ENCODE results near the gene TMPRSS15.

Gene TMPRSS15

DNA sequence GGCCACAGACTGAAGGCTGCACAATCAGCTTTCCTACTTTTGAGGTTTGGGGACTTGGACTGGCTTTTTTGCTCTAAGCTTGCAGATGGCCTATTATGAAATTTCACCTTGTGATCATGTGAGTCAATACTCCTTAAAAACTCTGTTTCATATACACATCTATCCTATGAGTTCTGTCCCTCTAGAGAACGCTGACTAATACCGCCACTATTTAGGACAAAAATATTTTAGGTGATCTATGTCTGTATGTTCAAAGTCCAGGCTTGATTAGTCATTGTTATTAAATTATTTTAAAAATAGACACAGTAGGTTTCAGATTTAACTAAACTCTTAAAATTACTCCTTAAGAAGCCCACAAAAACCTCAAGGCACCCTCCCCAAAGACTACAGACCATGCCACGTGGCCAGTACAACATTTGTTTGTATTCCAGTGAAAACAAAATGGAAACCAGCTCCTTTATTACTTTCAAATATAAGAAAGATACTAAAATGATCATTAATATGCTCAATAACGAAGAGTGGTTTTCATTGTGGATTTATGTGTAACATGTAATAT is 63.1 kb downstream of the TMPRSS15 start:
- DNase-seq, result no peak

DNA sequence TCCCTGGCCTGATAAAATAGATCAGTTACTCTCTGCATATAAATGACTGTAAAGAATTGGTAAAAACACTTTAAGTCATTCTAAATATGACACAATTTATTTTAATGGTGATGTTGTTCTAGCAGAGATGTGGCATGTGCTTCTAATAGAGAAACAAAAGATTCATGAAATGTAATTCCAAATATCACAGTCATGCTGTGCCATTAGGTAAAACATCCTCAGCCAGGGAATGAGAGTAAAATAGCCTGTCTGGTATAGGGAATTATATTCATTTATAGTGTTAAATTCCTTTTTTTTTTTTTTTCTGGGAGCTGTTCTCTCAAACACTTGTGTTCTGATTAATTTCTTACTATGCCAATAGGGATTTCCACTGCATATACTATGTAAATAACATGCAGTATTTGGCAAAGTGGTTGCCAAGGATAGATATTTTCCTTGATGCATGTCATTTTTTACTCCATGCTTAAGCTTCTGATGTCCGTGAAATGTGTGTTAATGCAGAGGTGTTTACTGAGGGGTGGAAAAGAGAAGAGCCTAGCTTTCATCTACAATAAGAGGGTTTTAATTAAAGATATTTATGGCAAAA is 67.8 kb downstream of the TMPRSS15 start:
- no peak for DNase-seq

DNA sequence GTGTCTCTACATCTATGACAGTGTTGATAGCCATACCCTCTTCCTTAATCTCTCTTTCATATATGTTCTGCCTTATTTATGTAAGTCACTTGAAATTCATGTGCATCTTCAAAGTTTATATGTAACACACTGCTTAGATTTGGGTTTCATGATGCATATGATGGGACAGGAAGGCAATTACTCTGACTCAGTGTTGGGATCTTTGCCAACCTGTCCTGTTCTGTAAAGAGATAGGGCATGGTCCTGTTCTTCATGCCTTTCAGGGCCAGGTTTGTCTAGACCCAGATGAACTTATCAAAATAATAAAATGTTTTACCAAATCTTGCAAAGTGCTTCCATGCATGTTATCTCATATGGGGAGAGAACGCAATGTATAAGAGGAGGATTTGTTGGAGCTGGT is 69.5 kb downstream of the TMPRSS15 start:
- DNase-seq, result no peak

DNA sequence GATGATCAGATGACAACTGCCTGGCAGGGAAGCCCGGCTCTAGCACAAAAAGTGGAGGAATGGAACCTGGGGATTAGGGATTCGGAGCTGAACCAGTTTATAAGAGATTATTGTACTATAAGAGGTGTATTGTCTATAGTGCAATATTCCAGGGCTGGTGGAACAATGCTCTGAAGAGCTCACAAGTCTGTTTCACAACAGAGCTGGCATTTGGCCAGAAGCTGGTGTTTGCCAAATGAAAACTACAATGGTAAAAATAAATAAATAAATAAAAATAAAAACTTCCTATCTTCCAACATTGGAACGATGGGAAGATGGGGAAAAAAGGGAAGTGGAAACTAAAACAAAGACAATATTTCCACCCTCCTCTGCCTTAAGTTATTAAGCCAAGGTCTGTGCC is 85.4 kb downstream of the TMPRSS15 start:
- no peak for DNase-seq

DNA sequence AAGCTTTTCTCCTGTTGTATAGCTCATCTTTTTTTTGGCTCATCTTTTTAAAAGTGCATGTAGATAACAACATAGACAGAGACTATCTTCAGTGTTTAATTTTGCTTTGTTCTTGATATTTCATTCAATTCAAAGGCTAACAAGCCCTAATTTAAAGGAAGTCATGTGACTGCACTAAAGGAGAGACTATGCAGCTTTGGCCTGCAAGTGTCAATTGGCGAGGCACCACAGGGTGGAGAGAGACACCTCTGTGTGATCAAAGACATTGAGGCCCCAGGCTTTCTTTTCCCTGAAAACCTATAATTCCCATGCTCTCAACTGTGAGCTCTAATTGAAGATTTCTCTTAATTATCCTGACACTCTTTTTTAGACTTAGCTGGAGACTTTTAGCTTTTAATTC is 105.4 kb downstream of the TMPRSS15 start:
- no peak for DNase-seq

DNA sequence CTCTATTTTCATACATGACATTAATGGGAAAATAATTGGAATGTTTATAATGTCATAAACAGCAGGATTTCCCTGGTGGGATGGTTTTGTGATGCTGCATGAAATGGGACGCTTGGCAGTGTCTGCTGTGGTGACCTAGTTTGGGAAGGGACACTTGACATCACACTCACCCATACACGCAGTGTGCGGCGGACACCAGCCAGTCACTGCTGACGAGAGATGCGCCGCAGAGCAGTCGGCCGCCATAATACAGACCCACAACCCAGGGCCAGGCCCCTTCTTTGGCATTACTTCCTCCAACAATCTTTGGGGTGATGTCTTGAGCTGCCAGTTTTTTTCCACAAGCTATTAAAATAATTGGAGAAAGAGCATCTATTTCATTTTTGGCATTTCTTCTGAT is 109.5 kb downstream of the TMPRSS15 start:
- no peak for DNase-seq

DNA sequence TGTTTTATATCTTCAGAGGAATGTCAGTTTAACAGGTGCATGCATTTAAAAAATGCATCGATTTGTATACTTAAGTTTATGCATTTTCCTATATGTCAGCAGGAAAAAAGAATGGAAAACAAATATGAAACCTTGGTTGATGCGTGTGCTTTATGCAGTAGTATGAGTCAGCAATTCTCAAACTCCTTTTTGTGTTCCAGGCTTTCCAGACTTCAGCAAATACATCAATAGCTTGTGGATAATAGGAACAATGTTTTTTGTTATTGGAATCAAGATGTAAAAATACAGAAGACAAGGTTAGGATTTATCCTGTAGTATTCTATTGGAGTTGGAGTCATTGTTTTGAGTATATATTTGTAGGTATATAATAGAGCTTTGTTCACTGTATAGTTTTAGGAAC is 113.7 kb downstream of the TMPRSS15 start:
- no peak for DNase-seq

DNA sequence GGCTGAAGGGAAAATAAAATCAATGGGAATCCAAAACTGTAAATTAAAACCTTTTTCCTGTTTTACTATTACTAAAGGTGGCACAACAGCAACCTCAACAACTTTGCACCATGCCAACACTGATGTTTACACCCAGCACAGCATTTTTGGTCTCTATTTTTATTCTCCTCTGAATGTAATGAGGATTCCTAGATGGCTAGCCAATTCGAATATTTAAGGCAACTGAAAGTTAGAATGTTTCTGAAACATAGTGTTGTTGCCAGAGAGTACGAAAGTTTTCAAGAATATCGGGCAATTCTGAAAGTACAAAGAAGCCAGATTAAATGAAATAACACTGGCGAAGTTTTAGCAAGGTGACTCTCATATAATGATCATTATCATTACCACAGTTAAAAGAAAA is 118.2 kb downstream of the TMPRSS15 start:
- DNase-seq, result no peak

DNA sequence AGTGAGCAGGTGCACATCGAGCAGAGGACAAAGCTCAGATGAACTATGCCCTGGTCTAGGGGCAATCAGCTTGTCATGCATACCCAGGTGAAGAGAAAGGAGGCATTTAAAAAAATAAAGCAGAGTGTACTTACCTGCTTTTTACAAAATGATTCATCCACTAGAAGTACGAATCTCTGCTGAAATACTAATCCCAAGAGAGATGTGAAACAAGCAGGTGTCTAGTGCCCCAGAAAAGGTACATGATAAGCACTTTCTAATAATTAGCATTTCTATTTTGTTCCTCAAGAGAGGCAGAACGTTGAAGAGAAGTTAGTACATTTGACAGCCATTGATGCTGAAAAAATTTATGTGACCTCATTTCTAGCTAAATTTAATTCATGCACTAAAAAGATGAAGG is 127.8 kb downstream of the TMPRSS15 start:
- DNase-seq, result no peak

DNA sequence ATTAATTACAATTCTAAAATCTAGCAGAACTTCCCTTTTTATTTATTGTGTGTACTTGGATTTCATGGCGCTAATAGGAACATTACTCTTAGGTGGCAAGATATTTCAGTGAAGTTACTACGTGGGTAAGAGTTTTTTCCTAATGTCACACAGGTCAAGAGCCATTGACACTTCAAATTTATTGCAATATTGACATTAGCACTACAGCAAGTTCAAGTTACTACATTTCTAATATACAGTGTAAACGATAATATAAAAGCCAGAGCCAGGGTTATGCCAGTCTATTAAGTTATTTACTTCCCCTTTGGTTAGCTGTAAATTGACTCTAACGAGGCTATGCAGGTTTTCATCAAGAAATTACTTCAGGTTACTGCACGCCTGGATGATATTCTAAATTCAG is 129.2 kb downstream of the TMPRSS15 start:
- DNase-seq, result no peak

DNA sequence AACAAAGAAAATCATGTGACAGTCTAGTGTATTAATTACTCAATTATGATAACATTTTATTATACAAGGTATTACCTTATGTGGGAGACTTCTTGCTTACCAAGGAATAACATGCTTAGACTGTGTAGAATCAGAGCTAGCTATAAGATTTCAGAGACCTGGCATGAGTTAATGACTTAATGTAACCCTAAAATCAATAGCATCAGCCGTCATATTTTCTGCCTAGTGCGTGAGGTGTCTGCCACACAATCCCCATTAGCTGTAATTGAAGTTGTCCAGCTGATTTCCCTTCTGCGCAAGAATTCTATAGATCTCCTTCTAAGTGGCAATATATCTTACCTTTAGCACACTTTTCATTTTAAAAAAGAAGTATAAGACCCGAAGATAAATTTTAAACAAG is 130.2 kb downstream of the TMPRSS15 start:
- DNase-seq, result no peak

DNA sequence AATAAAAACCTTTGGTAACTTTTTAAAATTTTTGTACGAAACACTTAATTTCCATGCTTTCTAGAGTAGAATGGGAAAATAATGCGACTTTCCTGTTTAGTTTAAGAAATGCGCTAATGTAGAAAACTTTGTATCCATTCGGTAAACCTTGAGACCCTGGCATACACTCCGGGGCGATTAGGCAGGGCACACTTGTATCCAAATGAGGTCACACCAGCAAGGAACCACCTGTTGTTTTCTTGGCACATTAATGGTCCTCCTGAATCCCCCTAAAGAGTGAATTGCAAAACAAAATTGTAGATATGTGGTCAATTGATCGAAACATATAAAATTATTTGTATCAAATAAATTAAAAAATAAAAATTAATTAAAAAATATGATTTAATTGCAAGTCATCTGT is 133.7 kb downstream of the TMPRSS15 start:
- DNase-seq, result no peak

DNA sequence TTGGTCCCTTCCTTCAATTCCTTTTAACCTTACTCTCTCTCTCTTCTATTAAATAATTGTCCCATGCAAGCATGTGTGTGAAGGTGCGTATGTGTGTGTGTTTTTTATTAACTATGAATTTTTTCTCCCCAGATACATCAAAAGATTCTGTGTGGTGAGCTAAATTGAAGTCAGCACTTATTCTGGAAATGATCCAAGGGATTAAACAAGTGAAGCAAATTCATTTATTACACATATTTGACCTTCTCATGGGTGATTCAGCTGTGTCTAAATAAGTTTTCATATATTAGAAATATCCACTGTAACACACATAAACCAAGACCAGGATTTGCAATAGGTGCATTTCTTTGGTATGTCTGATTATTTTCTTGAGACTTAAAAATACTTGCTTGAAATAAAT is 134.7 kb downstream of the TMPRSS15 start:
- no peak for DNase-seq

DNA sequence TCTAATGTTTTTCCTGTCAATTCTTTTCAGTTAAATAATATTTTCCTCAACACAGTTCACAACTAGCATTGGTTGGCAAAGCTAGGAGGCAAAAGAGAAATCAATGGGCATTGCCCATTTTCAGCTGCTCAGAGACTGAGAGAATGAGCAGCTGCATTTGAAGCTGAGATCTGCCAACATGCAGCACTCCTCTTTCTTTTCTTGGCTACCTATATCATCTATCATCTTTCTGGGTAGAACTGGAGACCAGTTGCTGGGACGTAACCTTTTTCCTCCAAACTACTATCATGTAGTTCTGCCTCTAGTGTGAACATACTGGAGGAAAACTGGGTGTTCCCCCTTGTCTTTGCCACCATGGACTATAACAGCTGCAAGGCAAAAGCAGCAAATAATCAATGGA is 136.1 kb downstream of the TMPRSS15 start:
- no peak for DNase-seq

DNA sequence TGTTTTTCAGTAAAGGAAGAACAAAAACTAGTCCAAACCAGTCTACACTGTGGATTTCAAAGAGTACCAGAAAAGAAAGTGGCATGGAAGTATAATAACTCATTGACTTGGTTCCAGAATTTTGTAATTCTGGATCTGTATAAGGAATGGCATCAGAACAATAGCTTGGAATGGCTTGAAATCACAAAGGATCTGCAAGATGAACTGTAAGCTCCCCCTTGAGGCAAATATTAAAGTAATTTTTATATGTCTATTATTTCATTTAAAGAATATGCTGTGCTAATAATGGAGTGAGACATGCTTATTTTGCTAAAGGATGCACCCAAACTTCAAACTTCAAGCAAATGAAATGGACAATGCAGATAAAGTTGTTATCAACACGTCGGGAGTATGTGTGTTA is 137.6 kb downstream of the TMPRSS15 start:
- no peak for DNase-seq

DNA sequence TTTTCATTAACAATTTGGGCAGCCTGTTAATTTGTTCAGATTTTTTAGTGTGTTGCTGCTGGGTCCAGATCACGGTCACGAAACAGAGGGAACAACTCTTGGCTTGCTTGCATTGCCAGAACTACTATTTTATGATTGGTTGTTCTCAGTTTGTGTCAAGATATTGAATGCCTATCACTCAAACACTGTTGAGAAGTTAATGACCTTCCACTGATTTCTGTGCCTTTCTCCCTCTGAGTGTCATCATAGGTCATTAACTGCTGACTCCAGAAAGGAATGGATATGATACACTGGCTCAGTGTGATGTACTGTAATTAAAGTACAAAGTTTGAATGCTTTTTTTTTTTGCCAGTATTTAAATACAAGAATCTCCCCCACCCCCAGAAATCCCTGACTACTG is 149.8 kb downstream of the TMPRSS15 start:
- no peak for DNase-seq

DNA sequence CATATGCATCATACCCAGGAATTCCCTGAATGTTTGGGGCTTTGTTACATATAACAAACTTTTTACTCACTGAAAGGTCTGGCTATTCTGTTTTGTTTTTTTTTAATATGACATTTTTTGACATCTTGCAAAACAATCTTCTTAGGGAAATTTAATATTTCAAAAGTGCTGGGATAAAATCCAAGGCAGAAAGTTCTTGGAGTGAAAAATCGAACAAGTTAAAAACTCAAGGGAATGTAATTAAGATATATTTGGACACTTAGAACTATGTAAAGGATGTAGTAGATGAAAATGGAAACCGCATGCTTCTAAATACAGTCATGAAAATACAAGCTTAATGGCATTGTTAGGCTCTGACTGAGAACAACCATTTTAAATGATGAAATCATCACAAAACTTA is 150.4 kb downstream of the TMPRSS15 start:
- DNase-seq, result no peak

DNA sequence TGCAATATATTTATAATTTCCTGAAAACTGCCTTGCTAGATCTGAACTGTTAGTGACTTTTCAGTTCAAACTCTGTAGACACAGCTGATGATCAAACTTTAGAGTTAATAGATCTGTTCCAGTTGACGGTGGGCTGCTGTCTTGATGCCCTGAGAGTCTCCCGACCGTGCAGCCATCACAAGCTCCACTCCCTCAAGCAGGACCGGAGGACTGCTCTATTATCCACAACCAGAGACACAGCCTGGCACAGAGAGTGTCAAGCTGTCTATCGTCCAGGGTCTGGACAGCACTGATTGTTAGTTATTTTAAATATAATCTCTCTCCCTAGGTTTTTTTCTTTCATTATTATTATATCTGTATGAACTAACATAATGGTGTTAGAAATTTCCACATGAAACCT is 150.9 kb downstream of the TMPRSS15 start:
- DNase-seq, result no peak

DNA sequence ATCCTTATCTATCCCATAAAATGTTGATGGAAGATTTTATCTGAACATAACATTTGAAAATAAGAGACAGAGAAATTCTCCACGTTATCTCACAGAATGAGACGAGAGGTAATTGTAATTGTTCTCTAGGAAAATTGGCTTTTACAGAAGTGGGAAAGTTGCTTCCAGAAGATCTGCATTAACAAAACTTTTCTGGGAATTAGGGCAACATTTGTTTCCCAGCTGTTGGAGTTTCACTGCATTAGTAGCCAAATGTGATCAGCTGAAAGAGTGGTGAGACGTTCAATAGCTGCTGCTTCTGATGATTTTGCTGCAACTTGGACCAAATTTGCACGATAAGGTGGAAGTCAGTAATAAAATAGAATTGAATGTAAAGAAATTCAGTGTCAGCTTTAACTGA is 151.3 kb downstream of the TMPRSS15 start:
- no peak for DNase-seq

DNA sequence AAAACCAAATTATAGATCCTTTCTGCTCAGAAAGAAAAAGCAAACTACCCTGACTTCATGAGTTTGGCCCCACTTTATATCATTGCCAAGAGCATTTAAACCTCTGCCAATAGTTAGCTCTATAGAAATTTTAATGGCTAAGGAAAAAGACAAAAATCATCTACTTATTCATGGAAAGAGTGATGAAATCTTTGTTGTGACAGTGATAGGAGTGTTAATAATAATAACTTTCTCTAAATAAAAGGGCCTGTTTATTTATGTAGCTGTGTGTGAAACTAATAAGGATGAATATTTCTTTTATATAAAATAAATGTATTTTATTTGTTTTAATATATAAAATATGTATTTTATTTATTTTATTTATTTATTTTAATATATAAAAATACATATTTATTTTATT is 152.5 kb downstream of the TMPRSS15 start:
- no peak for DNase-seq

DNA sequence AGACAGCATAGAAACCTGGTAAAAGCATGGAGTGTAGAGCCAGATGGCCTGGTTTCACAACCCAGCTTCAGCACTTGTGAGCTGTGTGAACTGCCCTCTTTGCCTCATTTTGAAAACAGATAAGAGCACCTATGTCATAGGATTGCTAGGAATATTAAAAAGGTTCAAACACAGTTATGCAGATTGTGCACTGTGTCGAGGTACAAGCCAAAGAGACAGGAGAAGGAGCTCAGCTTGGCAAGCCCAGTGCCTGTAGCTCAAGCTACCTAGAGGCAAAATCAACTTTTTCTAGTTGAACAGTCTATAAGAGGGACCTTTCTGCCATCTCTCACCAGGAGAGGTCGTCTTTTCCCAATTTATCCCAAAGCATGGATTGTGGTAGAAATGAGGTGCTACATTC is 153.9 kb downstream of the TMPRSS15 start:
- no peak for DNase-seq

DNA sequence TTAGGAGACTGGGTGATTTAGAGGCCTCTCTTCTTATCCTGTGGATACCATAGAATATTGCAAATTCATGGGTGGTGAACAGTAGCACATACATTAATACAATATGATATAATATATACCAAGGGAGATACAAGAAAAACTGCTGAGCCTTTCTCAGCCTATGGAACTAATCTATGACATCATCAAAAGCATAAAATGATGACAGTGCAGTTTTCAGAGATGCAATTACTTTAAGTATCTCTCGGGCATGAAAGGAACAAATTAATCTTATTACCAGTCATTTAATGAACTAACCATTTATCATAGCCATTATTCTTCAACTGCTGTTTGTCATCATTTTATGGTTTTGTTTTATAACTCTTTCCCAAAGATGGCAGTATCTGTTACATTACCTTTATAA is 155.4 kb downstream of the TMPRSS15 start:
- DNase-seq, result no peak

DNA sequence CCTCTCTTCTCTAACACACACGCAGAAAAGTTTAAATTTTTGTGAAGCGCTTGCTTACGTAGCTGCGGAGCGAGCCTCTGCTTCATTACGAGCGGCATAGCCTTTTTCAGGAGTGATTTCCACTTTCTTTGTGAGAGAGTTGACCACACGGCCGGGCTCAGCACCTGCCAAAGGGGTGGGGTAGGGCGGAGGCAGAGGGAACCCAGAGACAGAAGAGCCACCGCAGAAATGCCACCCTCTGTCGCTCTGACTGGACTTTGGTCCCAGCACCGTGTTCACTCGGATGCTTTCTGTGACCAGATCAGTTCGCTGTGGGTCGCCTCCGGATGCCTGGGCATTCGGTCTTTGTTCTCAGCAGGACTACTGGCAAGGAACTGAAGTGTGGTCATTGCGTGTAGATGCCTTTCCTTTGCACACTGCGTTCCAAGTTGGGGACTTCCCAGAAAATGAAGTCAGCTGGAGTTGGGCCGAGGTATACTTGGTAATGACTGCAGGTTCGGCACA is 158.1 kb downstream of the TMPRSS15 start:
- no peak for DNase-seq

DNA sequence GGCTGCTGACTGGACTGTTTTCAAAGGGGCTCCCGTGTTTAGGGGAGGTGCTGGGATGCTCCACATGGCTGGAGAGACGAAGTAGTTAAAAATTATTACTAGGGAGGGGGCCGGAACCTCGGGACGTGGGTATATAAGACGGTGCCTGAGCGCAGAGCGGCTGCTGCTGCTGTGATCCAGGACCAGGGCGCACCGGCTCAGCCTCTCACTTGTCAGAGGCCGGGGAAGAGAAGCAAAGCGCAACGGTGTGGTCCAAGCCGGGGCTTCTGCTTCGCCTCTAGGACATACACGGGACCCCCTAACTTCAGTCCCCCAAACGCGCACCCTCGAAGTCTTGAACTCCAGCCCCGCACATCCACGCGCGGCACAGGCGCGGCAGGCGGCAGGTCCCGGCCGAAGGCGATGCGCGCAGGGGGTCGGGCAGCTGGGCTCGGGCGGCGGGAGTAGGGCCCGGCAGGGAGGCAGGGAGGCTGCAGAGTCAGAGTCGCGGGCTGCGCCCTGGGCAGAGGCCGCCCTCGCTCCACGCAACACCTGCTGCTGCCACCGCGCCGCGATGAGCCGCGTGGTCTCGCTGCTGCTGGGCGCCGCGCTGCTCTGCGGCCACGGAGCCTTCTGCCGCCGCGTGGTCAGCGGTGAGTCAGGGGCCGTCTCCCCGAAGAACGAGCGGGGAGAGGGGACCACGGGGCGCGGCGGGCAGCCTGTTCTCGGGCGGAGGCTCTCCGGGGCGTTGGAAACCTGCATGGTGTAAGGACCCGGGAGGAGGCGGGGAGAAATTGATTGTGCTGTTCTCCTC is 158.7 kb downstream of the TMPRSS15 start, which contains the start of gene CHODL:
Gene CHODL, plus strand, starts transcription at position 163 of the 793 bp plus-strand sequence. Its CDS starts 391 bp downstream, at position 554.
- no peak for DNase-seq
